ENCODE measurements around the gene DBH.

Gene DBH

GRCh38 chr9:133608889-133609288 is 27.3 kb upstream of the DBH start:
- peaks cover 18% of the 10 kb centered on the region for H3K27me3 Mint-ChIP-seq (ENCODE audit: low read depth)
- DNase-seq (ENCODE audit: low spot score), result no peak
- no peaks in the 10 kb centered on the region for H3K36me3 Mint-ChIP-seq (ENCODE audit: low read depth)
- no peak overlapping the region for H3K27ac Mint-ChIP-seq
- H3K4me1 Mint-ChIP-seq (ENCODE audit: low read depth), result no peaks in the 10 kb centered on the region
- no peaks in the 10 kb centered on the region for H3K9me3 Mint-ChIP-seq
- no peak overlapping the region for H3K4me3 Mint-ChIP-seq

GRCh38 chr9:133609311-133610098 is 26.7 kb upstream of the DBH start, which contains the start of gene FAM163B:
Gene FAM163B, minus strand, starts transcription at chr9:133609389. Its CDS starts 29,166 bp downstream, at chr9:133580223.
- H3K27ac Mint-ChIP-seq, result no peak within 1 kb of the TSS
- no peaks in the 10 kb centered on the region for H3K36me3 Mint-ChIP-seq (ENCODE audit: low read depth)
- H3K4me3 Mint-ChIP-seq, result no peak within 1 kb of the TSS
- peak; percentile 20 for DNase-seq (ENCODE audit: low spot score)
- peaks cover 18% of the 10 kb centered on the region for H3K27me3 Mint-ChIP-seq (ENCODE audit: low read depth)
- no peaks in the 10 kb centered on the region for H3K4me1 Mint-ChIP-seq (ENCODE audit: low read depth)
- no peaks in the 10 kb centered on the region for H3K9me3 Mint-ChIP-seq

- Mint-ChIP-seq H3K27me3 (ENCODE audit: low read depth) (peaks cover 18% of the 10 kb centered on the region), H3K9me3 (no peaks in the 10 kb centered on the region), H3K36me3 (ENCODE audit: low read depth) (no peaks in the 10 kb centered on the region), H3K27ac (no peak overlapping the region), H3K4me1 (ENCODE audit: low read depth) (no peaks in the 10 kb centered on the region), H3K4me3 (no peak overlapping the region)
- no peak for DNase-seq (ENCODE audit: low spot score)
Measured at GRCh38 chr9:133610845-133611244, 25.3 kb upstream of the DBH start.

GRCh38 chr9:133612051-133612450 is 24.1 kb upstream of the DBH start:
- H3K36me3 Mint-ChIP-seq (ENCODE audit: low read depth), result no peaks in the 10 kb centered on the region
- H3K4me3 Mint-ChIP-seq, result no peak overlapping the region
- no peaks in the 10 kb centered on the region for H3K9me3 Mint-ChIP-seq
- H3K27ac Mint-ChIP-seq, result no peak overlapping the region
- H3K4me1 Mint-ChIP-seq (ENCODE audit: low read depth), result no peaks in the 10 kb centered on the region
- peaks cover 20% of the 10 kb centered on the region for H3K27me3 Mint-ChIP-seq (ENCODE audit: low read depth)
- no peak for DNase-seq (ENCODE audit: low spot score)

- Mint-ChIP-seq H3K27me3 (ENCODE audit: low read depth) (peaks cover 20% of the 10 kb centered on the region), H3K9me3 (no peaks in the 10 kb centered on the region), H3K36me3 (ENCODE audit: low read depth) (no peaks in the 10 kb centered on the region), H3K27ac (no peak overlapping the region), H3K4me3 (no peak overlapping the region), H3K4me1 (ENCODE audit: low read depth) (no peaks in the 10 kb centered on the region)
- no peak for DNase-seq (ENCODE audit: low spot score)
Measured at GRCh38 chr9:133612816-133613215, 23.3 kb upstream of the DBH start.

GRCh38 chr9:133613432-133613831 is 22.7 kb upstream of the DBH start:
- Mint-ChIP-seq H3K36me3 (ENCODE audit: low read depth) (no peaks in the 10 kb centered on the region), H3K27me3 (ENCODE audit: low read depth) (peaks cover 23% of the 10 kb centered on the region), H3K9me3 (no peaks in the 10 kb centered on the region), H3K4me3 (no peak overlapping the region), H3K27ac (no peak overlapping the region), H3K4me1 (ENCODE audit: low read depth) (no peaks in the 10 kb centered on the region)
- DNase-seq (ENCODE audit: low spot score), result no peak

GRCh38 chr9:133614056-133614455 is 22.1 kb upstream of the DBH start:
- H3K4me1 Mint-ChIP-seq (ENCODE audit: low read depth), result peaks cover 3% of the 10 kb centered on the region
- H3K36me3 Mint-ChIP-seq (ENCODE audit: low read depth), result no peaks in the 10 kb centered on the region
- H3K9me3 Mint-ChIP-seq, result no peaks in the 10 kb centered on the region
- DNase-seq (ENCODE audit: low spot score), result no peak
- H3K27me3 Mint-ChIP-seq (ENCODE audit: low read depth), result peaks cover 26% of the 10 kb centered on the region
- H3K27ac Mint-ChIP-seq, result no peak overlapping the region
- H3K4me3 Mint-ChIP-seq, result no peak overlapping the region

- H3K27ac Mint-ChIP-seq, result no peak overlapping the region
Measured at GRCh38 chr9:133614678-133615077, 21.5 kb upstream of the DBH start.

GRCh38 chr9:133615186-133615585 is 21.0 kb upstream of the DBH start:
- Mint-ChIP-seq H3K9me3 (no peaks in the 10 kb centered on the region), H3K27me3 (ENCODE audit: low read depth) (peaks cover 20% of the 10 kb centered on the region), H3K4me1 (ENCODE audit: low read depth) (peaks cover 12% of the 10 kb centered on the region), H3K27ac (no peak overlapping the region), H3K36me3 (ENCODE audit: low read depth) (no peaks in the 10 kb centered on the region), H3K4me3 (no peak overlapping the region)
- no peak for DNase-seq (ENCODE audit: low spot score)

More at GRCh38 chr9:133614678-133615077, 21.5 kb upstream of the DBH start:
- Mint-ChIP-seq H3K36me3 (ENCODE audit: low read depth) (no peaks in the 10 kb centered on the region), H3K4me3 (no peak overlapping the region), H3K9me3 (no peaks in the 10 kb centered on the region), H3K4me1 (ENCODE audit: low read depth) (peaks cover 8% of the 10 kb centered on the region), H3K27me3 (ENCODE audit: low read depth) (peaks cover 23% of the 10 kb centered on the region)
- DNase-seq (ENCODE audit: low spot score), result no peak

- Mint-ChIP-seq H3K4me3 (no peak overlapping the region), H3K9me3 (no peaks in the 10 kb centered on the region), H3K27me3 (ENCODE audit: low read depth) (peaks cover 15% of the 10 kb centered on the region), H3K27ac (no peak overlapping the region), H3K36me3 (ENCODE audit: low read depth) (no peaks in the 10 kb centered on the region), H3K4me1 (ENCODE audit: low read depth) (peaks cover 15% of the 10 kb centered on the region)
- DNase-seq (ENCODE audit: low spot score), result no peak
Measured at GRCh38 chr9:133615606-133616188, 20.5 kb upstream of the DBH start.

GRCh38 chr9:133616643-133617405 is 19.3 kb upstream of the DBH start:
- DNase-seq (ENCODE audit: low spot score), result no peak
- Mint-ChIP-seq H3K9me3 (no peaks in the 10 kb centered on the region), H3K27ac (no peak overlapping the region), H3K4me3 (no peak overlapping the region), H3K27me3 (ENCODE audit: low read depth) (peaks cover 11% of the 10 kb centered on the region), H3K36me3 (ENCODE audit: low read depth) (no peaks in the 10 kb centered on the region), H3K4me1 (ENCODE audit: low read depth) (peaks cover 23% of the 10 kb centered on the region)

- Mint-ChIP-seq H3K27ac (no peak overlapping the region), H3K4me3 (no peak overlapping the region), H3K27me3 (ENCODE audit: low read depth) (peaks cover 16% of the 10 kb centered on the region), H3K36me3 (ENCODE audit: low read depth) (no peaks in the 10 kb centered on the region), H3K4me1 (ENCODE audit: low read depth) (peaks cover 31% of the 10 kb centered on the region), H3K9me3 (no peaks in the 10 kb centered on the region)
- no peak for DNase-seq (ENCODE audit: low spot score)
Measured at GRCh38 chr9:133618726-133619125, 17.4 kb upstream of the DBH start.

- peak; percentile 36 for DNase-seq (ENCODE audit: low spot score)
- Mint-ChIP-seq H3K4me3 (peak overlapping the region; percentile 46), H3K27ac (peak overlapping the region; percentile 10), H3K9me3 (no peaks in the 10 kb centered on the region), H3K27me3 (ENCODE audit: low read depth) (peaks cover 16% of the 10 kb centered on the region), H3K4me1 (ENCODE audit: low read depth) (peaks cover 31% of the 10 kb centered on the region), H3K36me3 (ENCODE audit: low read depth) (no peaks in the 10 kb centered on the region)
Measured at GRCh38 chr9:133619791-133620190, 16.4 kb upstream of the DBH start.

GRCh38 chr9:133621725-133622267 is 14.4 kb upstream of the DBH start:
- Mint-ChIP-seq H3K36me3 (ENCODE audit: low read depth) (no peaks in the 10 kb centered on the region), H3K27ac (no peak overlapping the region), H3K9me3 (peaks cover 5% of the 10 kb centered on the region), H3K27me3 (ENCODE audit: low read depth) (peaks cover 14% of the 10 kb centered on the region), H3K4me1 (ENCODE audit: low read depth) (peaks cover 31% of the 10 kb centered on the region), H3K4me3 (peak overlapping the region; percentile 5)
- DNase-seq (ENCODE audit: low spot score), result no peak
